Renal cortex interstitium (tissue), 11 donors: Measurements from ENCODE around the gene STARD10. TPM values are rescaled to one million over a fixed set of nuclear protein-coding genes. Genes with fewer than 3 reads are reported as not detected.

ENCODE experiments used
- DNase-seq, 11 donors: peaks; one replicate each; pipeline ENCODE4 v3.0.0-alpha.2; 2013; ENCODE audit warnings: low read depth in 9 of 11, low spot score in 4 of 11; ENCODE audit errors: extremely low read depth in 1 of 11
- polyA plus RNA-seq, 3 donors: library from polyadenylated mRNA; unstranded; fragments of 120-200 nt; gene quantifications; one replicate each; pipeline ENCODE4 v1.2.1, GENCODE V29; 2013; ENCODE audit not compliant: insufficient read length in 3 of 3

STARD10 gene
- polyA plus RNA-seq, 3 donors: 60.0 to 85.1 (median 80.7) TPM

GRCh38 chr11:72788241-72788640 is 5.6 kb downstream of the STARD10 start:
- DNase-seq: no peak

GRCh38 chr11:72787216-72788104 is 6.4 kb downstream of the STARD10 start:
- DNase-seq: no peak

GRCh38 chr11:72786305-72787215 is 7.3 kb downstream of the STARD10 start:
- no peak for DNase-seq

GRCh38 chr11:72784662-72785061 is 9.2 kb downstream of the STARD10 start:
- DNase-seq: no peak

- DNase-seq: no peak
These were observed 10.5 kb downstream of the STARD10 start for GRCh38 chr11:72783144-72783905.

- no peak for DNase-seq
These were observed 11.5 kb downstream of the STARD10 start for GRCh38 chr11:72782081-72782920.

- no peak for DNase-seq
These were observed 12.3 kb downstream of the STARD10 start for GRCh38 chr11:72781313-72782080.

GRCh38 chr11:72781063-72781312 is 12.9 kb downstream of the STARD10 start:
- no peak for DNase-seq

- no peak for DNase-seq
These were observed 13.4 kb downstream of the STARD10 start for GRCh38 chr11:72780296-72781062.

- DNase-seq: no peak
These were observed 14.2 kb downstream of the STARD10 start for GRCh38 chr11:72779495-72780128.

- peak in 1 of 11 donors; percentile 68 for DNase-seq
These were observed 15.0 kb downstream of the STARD10 start for GRCh38 chr11:72778535-72779494.

- no peak for DNase-seq
These were observed 16.0 kb downstream of the STARD10 start for GRCh38 chr11:72777755-72778278.

GRCh38 chr11:72776844-72777754 is 16.7 kb downstream of the STARD10 start:
- no peak for DNase-seq

GRCh38 chr11:72776117-72776843 is 17.6 kb downstream of the STARD10 start:
- no peak for DNase-seq
